ENCODE results near the gene RBM15B.

Gene RBM15B

DNA sequence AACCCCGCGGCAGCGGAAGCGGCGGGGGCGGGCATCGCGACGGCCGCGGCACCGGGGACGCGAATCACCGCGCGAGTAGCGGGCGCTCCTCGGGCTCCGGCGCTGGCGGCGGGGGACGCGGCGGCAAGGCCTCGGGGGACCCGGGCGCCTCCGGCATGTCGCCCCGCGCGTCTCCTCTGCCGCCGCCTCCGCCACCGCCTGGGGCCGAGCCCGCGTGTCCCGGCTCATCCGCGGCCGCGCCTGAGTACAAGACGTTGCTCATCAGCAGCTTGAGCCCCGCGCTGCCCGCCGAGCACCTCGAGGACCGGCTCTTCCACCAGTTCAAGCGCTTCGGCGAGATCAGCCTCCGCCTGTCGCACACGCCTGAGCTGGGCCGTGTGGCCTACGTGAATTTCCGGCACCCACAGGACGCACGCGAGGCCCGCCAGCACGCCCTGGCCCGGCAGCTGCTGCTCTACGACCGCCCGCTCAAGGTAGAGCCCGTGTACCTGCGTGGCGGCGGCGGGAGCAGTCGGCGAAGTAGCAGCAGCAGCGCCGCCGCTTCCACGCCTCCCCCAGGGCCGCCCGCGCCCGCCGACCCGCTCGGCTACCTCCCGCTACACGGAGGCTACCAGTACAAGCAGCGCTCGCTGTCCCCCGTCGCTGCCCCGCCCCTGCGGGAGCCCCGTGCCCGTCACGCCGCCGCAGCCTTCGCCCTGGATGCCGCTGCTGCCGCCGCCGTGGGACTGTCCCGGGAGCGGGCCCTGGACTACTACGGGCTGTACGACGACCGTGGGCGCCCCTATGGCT lies 675 bp downstream of the RBM15B start:
- peak overlapping the region; percentile 92 for H3K9ac ChIP-seq (ENCODE audit: low read length)
- peak overlapping the region; percentile 98 for H3K4me3 ChIP-seq (ENCODE audit: low read length)
- no peaks in the 10 kb centered on the region for H3K9me3 ChIP-seq (ENCODE audit: insufficient read depth, low read length)
- TF ChIP-seq, protein P1, sequence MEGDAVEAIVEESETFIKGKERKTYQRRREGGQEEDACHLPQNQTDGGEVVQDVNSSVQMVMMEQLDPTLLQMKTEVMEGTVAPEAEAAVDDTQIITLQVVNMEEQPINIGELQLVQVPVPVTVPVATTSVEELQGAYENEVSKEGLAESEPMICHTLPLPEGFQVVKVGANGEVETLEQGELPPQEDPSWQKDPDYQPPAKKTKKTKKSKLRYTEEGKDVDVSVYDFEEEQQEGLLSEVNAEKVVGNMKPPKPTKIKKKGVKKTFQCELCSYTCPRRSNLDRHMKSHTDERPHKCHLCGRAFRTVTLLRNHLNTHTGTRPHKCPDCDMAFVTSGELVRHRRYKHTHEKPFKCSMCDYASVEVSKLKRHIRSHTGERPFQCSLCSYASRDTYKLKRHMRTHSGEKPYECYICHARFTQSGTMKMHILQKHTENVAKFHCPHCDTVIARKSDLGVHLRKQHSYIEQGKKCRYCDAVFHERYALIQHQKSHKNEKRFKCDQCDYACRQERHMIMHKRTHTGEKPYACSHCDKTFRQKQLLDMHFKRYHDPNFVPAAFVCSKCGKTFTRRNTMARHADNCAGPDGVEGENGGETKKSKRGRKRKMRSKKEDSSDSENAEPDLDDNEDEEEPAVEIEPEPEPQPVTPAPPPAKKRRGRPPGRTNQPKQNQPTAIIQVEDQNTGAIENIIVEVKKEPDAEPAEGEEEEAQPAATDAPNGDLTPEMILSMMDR (IDR thresholded peaks at IDR 0.05; ENCODE audit: low read depth, low read length) = no peak
- TF ChIP-seq EZH2phosphoT487 (IDR thresholded peaks at IDR 0.05; ENCODE audit: low read depth) = no peak
- H3K79me2 ChIP-seq (ENCODE audit: low read length) = peaks cover 78% of the 10 kb centered on the region
- H3K27me3 ChIP-seq (ENCODE audit: low read depth, low read length) = no peaks in the 10 kb centered on the region
- H3K27ac ChIP-seq (ENCODE audit: low read length) = peak overlapping the region; percentile 62
- H2AFZ ChIP-seq (ENCODE audit: low read depth, low read length) = no peak overlapping the region
- peaks cover 75% of the 10 kb centered on the region for H3K36me3 ChIP-seq (replicated peaks; ENCODE audit: low read depth, low read length)
- H3K4me2 ChIP-seq (ENCODE audit: low read length) = peak overlapping the region; percentile 97
- peaks cover 39% of the 10 kb centered on the region for H3K4me1 ChIP-seq (ENCODE audit: low read length)
- H4K20me1 ChIP-seq (ENCODE audit: insufficient read depth, low read length) = peaks cover 60% of the 10 kb centered on the region

DNA sequence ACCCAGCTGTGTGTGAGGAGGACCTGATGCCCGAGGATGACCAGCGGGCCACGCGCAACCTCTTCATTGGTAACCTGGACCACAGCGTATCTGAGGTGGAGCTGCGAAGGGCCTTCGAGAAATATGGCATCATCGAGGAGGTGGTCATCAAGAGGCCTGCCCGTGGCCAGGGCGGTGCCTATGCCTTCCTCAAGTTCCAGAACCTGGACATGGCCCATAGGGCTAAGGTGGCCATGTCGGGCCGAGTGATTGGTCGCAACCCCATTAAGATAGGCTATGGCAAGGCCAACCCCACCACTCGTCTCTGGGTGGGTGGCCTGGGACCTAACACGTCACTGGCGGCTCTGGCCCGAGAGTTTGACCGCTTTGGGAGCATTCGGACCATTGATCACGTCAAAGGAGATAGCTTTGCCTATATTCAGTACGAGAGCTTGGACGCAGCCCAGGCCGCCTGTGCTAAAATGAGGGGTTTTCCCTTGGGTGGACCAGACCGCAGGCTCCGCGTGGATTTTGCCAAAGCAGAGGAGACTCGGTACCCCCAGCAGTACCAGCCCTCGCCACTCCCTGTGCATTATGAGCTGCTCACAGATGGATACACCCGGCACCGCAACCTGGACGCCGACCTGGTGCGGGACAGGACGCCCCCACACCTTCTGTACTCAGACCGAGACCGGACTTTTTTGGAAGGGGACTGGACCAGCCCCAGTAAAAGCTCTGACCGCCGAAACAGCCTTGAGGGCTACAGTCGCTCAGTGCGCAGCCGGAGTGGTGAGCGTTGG lies 1.5 kb downstream of the RBM15B start:
- peak overlapping the region; percentile 62 for H3K27ac ChIP-seq (ENCODE audit: low read length)
- no peak overlapping the region for H2AFZ ChIP-seq (ENCODE audit: low read depth, low read length)
- TF ChIP-seq, protein P1 (IDR thresholded peaks at IDR 0.05; ENCODE audit: low read depth, low read length) = no peak
- no peak for TF ChIP-seq EZH2phosphoT487 (IDR thresholded peaks at IDR 0.05; ENCODE audit: low read depth)
- no peaks in the 10 kb centered on the region for H3K27me3 ChIP-seq (ENCODE audit: low read depth, low read length)
- peaks cover 67% of the 10 kb centered on the region for H4K20me1 ChIP-seq (ENCODE audit: insufficient read depth, low read length)
- no peaks in the 10 kb centered on the region for H3K9me3 ChIP-seq (ENCODE audit: insufficient read depth, low read length)
- H3K4me3 ChIP-seq (ENCODE audit: low read length) = peak overlapping the region; percentile 98
- peak overlapping the region; percentile 92 for H3K9ac ChIP-seq (ENCODE audit: low read length)
- H3K36me3 ChIP-seq (replicated peaks; ENCODE audit: low read depth, low read length) = peaks cover 78% of the 10 kb centered on the region
- peaks cover 34% of the 10 kb centered on the region for H3K4me1 ChIP-seq (ENCODE audit: low read length)
- peaks cover 78% of the 10 kb centered on the region for H3K79me2 ChIP-seq (ENCODE audit: low read length)
- peak overlapping the region; percentile 97 for H3K4me2 ChIP-seq (ENCODE audit: low read length)

DNA sequence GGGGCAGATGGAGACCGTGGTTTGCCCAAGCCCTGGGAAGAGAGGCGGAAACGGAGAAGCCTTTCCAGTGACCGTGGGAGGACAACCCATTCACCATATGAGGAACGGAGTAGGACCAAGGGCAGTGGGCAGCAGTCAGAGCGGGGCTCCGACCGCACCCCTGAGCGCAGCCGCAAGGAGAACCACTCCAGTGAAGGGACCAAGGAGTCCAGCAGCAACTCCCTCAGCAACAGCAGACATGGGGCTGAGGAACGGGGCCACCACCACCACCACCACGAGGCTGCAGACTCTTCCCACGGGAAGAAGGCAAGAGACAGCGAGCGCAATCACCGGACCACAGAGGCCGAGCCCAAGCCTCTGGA lies 2.0 kb downstream of the RBM15B start:
- TF ChIP-seq, protein P1 (IDR thresholded peaks at IDR 0.05; ENCODE audit: low read depth, low read length) = no peak
- no peak for TF ChIP-seq EZH2phosphoT487 (IDR thresholded peaks at IDR 0.05; ENCODE audit: low read depth)
- Histone ChIP-seq H3K9me3 (ENCODE audit: insufficient read depth, low read length) (no peaks in the 10 kb centered on the region), H3K4me2 (ENCODE audit: low read length) (no peak overlapping the region), H3K9ac (ENCODE audit: low read length) (no peak overlapping the region), H3K27ac (ENCODE audit: low read length) (no peak overlapping the region), H3K79me2 (ENCODE audit: low read length) (peaks cover 73% of the 10 kb centered on the region), H3K27me3 (ENCODE audit: low read depth, low read length) (no peaks in the 10 kb centered on the region), H3K36me3 (replicated peaks; ENCODE audit: low read depth, low read length) (peaks cover 74% of the 10 kb centered on the region), H3K4me3 (ENCODE audit: low read length) (no peak overlapping the region), H4K20me1 (ENCODE audit: insufficient read depth, low read length) (peaks cover 63% of the 10 kb centered on the region), H3K4me1 (ENCODE audit: low read length) (peaks cover 29% of the 10 kb centered on the region), H2AFZ (ENCODE audit: low read depth, low read length) (no peak overlapping the region)

DNA sequence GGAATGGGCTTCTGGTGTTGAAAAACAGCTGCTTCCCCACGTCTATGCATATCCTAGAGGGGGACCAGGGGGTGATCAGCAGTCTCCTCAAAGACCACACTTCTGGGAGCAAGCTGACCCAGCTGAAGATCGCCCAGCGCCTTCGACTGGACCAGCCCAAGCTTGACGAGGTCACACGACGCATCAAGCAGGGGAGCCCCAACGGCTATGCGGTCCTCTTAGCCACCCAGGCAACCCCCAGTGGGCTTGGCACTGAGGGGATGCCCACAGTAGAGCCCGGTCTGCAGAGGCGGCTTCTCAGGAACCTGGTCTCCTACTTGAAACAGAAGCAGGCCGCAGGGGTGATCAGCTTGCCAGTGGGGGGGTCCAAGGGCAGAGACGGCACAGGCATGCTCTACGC lies 2.5 kb downstream of the RBM15B start:
- Histone ChIP-seq H2AFZ (ENCODE audit: low read depth, low read length) (no peak overlapping the region), H3K9me3 (ENCODE audit: insufficient read depth, low read length) (no peaks in the 10 kb centered on the region), H3K9ac (ENCODE audit: low read length) (no peak overlapping the region), H3K27ac (ENCODE audit: low read length) (no peak overlapping the region), H3K4me3 (ENCODE audit: low read length) (no peak overlapping the region), H3K36me3 (replicated peaks; ENCODE audit: low read depth, low read length) (peaks cover 70% of the 10 kb centered on the region), H4K20me1 (ENCODE audit: insufficient read depth, low read length) (peaks cover 59% of the 10 kb centered on the region), H3K27me3 (ENCODE audit: low read depth, low read length) (no peaks in the 10 kb centered on the region), H3K4me2 (ENCODE audit: low read length) (no peak overlapping the region), H3K79me2 (ENCODE audit: low read length) (peaks cover 68% of the 10 kb centered on the region), H3K4me1 (ENCODE audit: low read length) (peaks cover 29% of the 10 kb centered on the region)
- TF ChIP-seq EZH2phosphoT487 (IDR thresholded peaks at IDR 0.05; ENCODE audit: low read depth) = no peak
- TF ChIP-seq, protein P1 (IDR thresholded peaks at IDR 0.05; ENCODE audit: low read depth, low read length) = no peak
